Endodermal cell (in vitro differentiated cells): Measurements from ENCODE around the gene AGFG1. TPM values are rescaled to one million over a fixed set of nuclear protein-coding genes. Genes with fewer than 3 reads are reported as not detected.
"Not testable (repeated sequence)": the region's sequence is repeated elsewhere in the genome, so short reads cannot be mapped to it uniquely, and the experiment has no call there.

ENCODE experiments used
- DNase-seq: peaks from one replicate; pipeline ENCODE4 v3.0.0-alpha.2; 2017
- H3K27ac ChIP-seq: 2 replicates; pipeline ENCODE4 v1.5.1; 2013; ENCODE audit warnings: mild to moderate bottlenecking, low read depth, low read length, moderate library complexity
- H3K27me3 ChIP-seq: 2 replicates; pipeline ENCODE4 v1.6.1; 2013; ENCODE audit warnings: mild to moderate bottlenecking, low read length, moderate library complexity; ENCODE audit not compliant: insufficient read depth, control insufficient read depth, poor library complexity, severe bottlenecking
- H3K36me3 ChIP-seq: 2 replicates; pipeline ENCODE4 v1.7.0; 2013; ENCODE audit warnings: mild to moderate bottlenecking, low read length, moderate library complexity; ENCODE audit not compliant: control insufficient read depth, insufficient read depth
- H3K4me1 ChIP-seq: one replicate; pipeline ENCODE4 v1.7.0; 2013; ENCODE audit warnings: low read length; ENCODE audit not compliant: control insufficient read depth, insufficient read depth
- H3K4me3 ChIP-seq: 2 replicates; pipeline ENCODE4 v1.5.1; 2013; ENCODE audit warnings: mild to moderate bottlenecking, low read length, moderate library complexity
- H3K9ac ChIP-seq: 2 replicates; pipeline ENCODE4 v1.6.1; 2013; ENCODE audit warnings: mild to moderate bottlenecking, low read length, moderate library complexity; ENCODE audit not compliant: poor library complexity, severe bottlenecking; ENCODE audit errors: extremely low read depth
- H3K9me3 ChIP-seq: 2 replicates; pipeline ENCODE4 v1.6.1; 2013; ENCODE audit warnings: mild to moderate bottlenecking, low read length, moderate library complexity; ENCODE audit not compliant: control insufficient read depth
- H3K27ac Mint-ChIP-seq: 2 replicates; pipeline ENCODE4 v1.8.0; 2020; ENCODE audit warnings: mixed read lengths
- H3K27me3 Mint-ChIP-seq: 2 replicates; pipeline ENCODE4 v1.8.0; 2021; ENCODE audit warnings: mild to moderate bottlenecking, mixed read lengths; ENCODE audit not compliant: insufficient read depth
- H3K36me3 Mint-ChIP-seq: 2 replicates; pipeline ENCODE4 v1.8.0; 2020; ENCODE audit warnings: low read depth, mixed read lengths
- H3K4me1 Mint-ChIP-seq: 2 replicates; pipeline ENCODE4 v1.8.0; 2020; ENCODE audit warnings: mixed read lengths
- H3K4me3 Mint-ChIP-seq: 2 replicates; pipeline ENCODE4 v1.8.0; 2020; ENCODE audit warnings: mild to moderate bottlenecking, moderate library complexity, mixed read lengths
- H3K9me3 Mint-ChIP-seq: 2 replicates; pipeline ENCODE4 v1.8.0; 2020; ENCODE audit warnings: mild to moderate bottlenecking, mixed read lengths
- CTCF ChIP-seq: fragments of 200-600 bp; sonication (generic); conservative IDR thresholded peaks from 2 replicates; pipeline ENCODE4 v1.5.0; 2021; ENCODE audit warnings: antibody characterized with exemption, mild to moderate bottlenecking
- WGBS, 2 experiments: methylation state at CpG; one replicate each; pipeline versions ENCODE4 v1.1.5 to v1.1.7; 2013; ENCODE audit warnings: missing lambda C conversion rate in 2 of 2, mixed read lengths in 1 of 2; ENCODE audit not compliant: insufficient coverage in 1 of 2, insufficient read length in 1 of 2; 5-methylcytosine and 5-hydroxymethylcytosine counted together
- total RNA-seq, 2 donors: library from RNA; stranded (reverse); fragmentation: NEBNext Ultra II Directional in 1 of 2; extraction: Animal tissue kit (Norgen Biotek cat#: 25700) in 1 of 2; gene quantifications; 2 replicates in 1 of 2; 3 replicates in 1 of 2; pipeline ENCODE4 v1.2.1, GENCODE V29; 2021

Gene AGFG1
- total RNA-seq, 2 donors from 2014 or later: 90.3 to 92.0 TPM

- H3K4me1 ChIP-seq: no peaks in the 10 kb centered on the region
- no peak for TF ChIP-seq CTCF
- Mint-ChIP-seq H3K27me3 (no peaks in the 10 kb centered on the region), H3K9me3 (peaks cover 4% of the 10 kb centered on the region), H3K36me3 (peaks cover 66% of the 10 kb centered on the region), H3K4me1 (no peaks in the 10 kb centered on the region), H3K27ac (no peak overlapping the region), H3K4me3 (no peak overlapping the region)
- no peak for DNase-seq
- H3K27me3 ChIP-seq: no peaks in the 10 kb centered on the region
- H3K4me3 ChIP-seq: no peak overlapping the region
- H3K27ac ChIP-seq: no peak overlapping the region
- H3K36me3 ChIP-seq: peaks cover 92% of the 10 kb centered on the region
- H3K9me3 ChIP-seq: peaks cover 9% of the 10 kb centered on the region
- H3K9ac ChIP-seq: no peak overlapping the region
- 96 to 100% methylated on average over 1 to 3 of the region's 3 CpGs for WGBS, 2 experiments
Measured at GRCh38 chr2:227534714-227535113, 62.8 kb downstream of the AGFG1 start.

GRCh38 chr2:227536445-227536844, 64.5 kb downstream of the AGFG1 start:
- Mint-ChIP-seq H3K36me3 (peaks cover 75% of the 10 kb centered on the region), H3K9me3 (peaks cover 21% of the 10 kb centered on the region), H3K4me3 (no peak overlapping the region), H3K27ac (no peak overlapping the region), H3K27me3 (no peaks in the 10 kb centered on the region), H3K4me1 (no peaks in the 10 kb centered on the region)
- DNase-seq: no peak
- Histone ChIP-seq H3K4me1 (no peaks in the 10 kb centered on the region), H3K9ac (no peak overlapping the region), H3K36me3 (peaks cover 84% of the 10 kb centered on the region), H3K27me3 (no peaks in the 10 kb centered on the region), H3K9me3 (peaks cover 19% of the 10 kb centered on the region), H3K27ac (no peak overlapping the region), H3K4me3 (no peak overlapping the region)
- TF ChIP-seq CTCF: no peak
- WGBS, 2 experiments: 100% methylated on average over 2 of the region's 2 CpGs; no CpG with 5 or more reads in 1 of the 2 experiments

DNA sequence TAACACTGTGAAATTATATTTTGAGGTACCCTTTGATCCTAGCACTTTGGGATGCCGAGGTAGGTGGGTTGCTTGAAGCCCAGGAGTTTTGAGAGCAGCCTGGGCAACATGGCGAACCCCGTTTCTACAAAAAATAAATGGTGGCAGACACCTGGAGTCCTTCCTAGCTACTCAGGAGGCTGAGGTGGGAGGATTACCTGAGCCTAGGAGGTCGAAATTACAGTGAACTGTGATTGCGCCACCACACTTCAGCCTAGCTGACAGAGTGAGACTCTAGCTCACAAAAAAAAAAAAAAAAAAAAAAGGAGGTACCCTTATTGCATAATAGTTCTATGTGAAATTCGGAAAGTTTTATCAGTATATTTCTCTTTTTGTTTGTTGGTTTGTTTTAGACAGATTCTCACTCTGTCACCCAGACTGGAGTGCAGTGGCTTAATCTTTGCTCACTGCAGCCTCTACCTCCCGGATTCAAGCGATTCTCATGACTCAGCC, 67.6 kb downstream of the AGFG1 start:
- H3K27ac Mint-ChIP-seq: no peak overlapping the region
- no peak overlapping the region for H3K4me3 Mint-ChIP-seq
- H3K4me1 ChIP-seq: no peaks in the 10 kb centered on the region
- DNase-seq: no peak
- WGBS, 2 experiments: 97 to 100% methylated on average over 3 to 8 of the region's 8 CpGs
- H3K36me3 ChIP-seq: peaks cover 64% of the 10 kb centered on the region
- H3K27me3 ChIP-seq: no peaks in the 10 kb centered on the region
- H3K27ac ChIP-seq: no peak overlapping the region
- H3K36me3 Mint-ChIP-seq: peaks cover 85% of the 10 kb centered on the region
- peaks cover 44% of the 10 kb centered on the region for H3K9me3 Mint-ChIP-seq
- peaks cover 25% of the 10 kb centered on the region for H3K9me3 ChIP-seq
- no peaks in the 10 kb centered on the region for H3K4me1 Mint-ChIP-seq
- H3K4me3 ChIP-seq: no peak overlapping the region
- TF ChIP-seq CTCF: no peak
- no peaks in the 10 kb centered on the region for H3K27me3 Mint-ChIP-seq
- H3K9ac ChIP-seq: no peak overlapping the region

DNA sequence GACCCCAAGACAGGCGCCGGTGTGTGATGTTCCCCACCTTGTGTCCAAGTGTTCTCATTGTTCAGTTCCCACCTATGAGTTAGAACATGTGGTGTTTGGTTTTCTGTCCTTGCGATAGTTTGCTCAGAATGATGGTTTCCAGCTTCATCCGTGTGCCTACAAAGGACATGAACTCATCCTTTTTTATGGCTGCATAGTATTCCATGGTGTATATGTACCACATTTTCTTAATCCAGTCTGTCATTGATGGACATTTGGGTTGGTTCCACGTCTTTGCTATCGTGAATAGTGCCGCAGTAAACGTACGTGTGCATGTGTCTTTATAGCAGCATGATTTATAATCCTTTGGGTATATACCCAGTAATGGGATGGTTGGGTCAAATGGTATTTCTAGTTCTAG, 68.4 kb downstream of the AGFG1 start:
- peaks cover 52% of the 10 kb centered on the region for H3K9me3 Mint-ChIP-seq
- WGBS, 2 experiments: 96% methylated on average over 9 of the region's 9 CpGs; no CpG with 5 or more reads in 1 of the 2 experiments
- Histone ChIP-seq H3K9me3 (peaks cover 33% of the 10 kb centered on the region), H3K36me3 (peaks cover 63% of the 10 kb centered on the region)
- not testable (repeated sequence) for H3K27ac Mint-ChIP-seq, H3K27ac ChIP-seq, H3K4me1 Mint-ChIP-seq, H3K4me1 ChIP-seq, DNase-seq, H3K9ac ChIP-seq, H3K4me3 ChIP-seq, H3K27me3 Mint-ChIP-seq, H3K27me3 ChIP-seq, H3K4me3 Mint-ChIP-seq
- H3K36me3 Mint-ChIP-seq: peaks cover 89% of the 10 kb centered on the region
